Endothelial cell (in vitro differentiated cells): ENCODE measurements around the gene KRT34. TPM values are rescaled to one million over a fixed set of nuclear protein-coding genes. Genes with fewer than 3 reads are reported as not detected.
"Not testable (repeated sequence)": the region's sequence is repeated elsewhere in the genome, so short reads cannot be mapped to it uniquely, and the experiment has no call there.

Experiments
- DNase-seq: peaks from one replicate; pipeline ENCODE4 v3.0.0; 2021; ENCODE audit warnings: low spot score
- H3K27ac Mint-ChIP-seq: one replicate; pipeline ENCODE4 v1.8.0; 2021; ENCODE audit warnings: mixed read lengths, inconsistent platforms; ENCODE audit not compliant: unreplicated experiment
- H3K27me3 Mint-ChIP-seq: one replicate; pipeline ENCODE4 v1.8.0; 2021; ENCODE audit warnings: mild to moderate bottlenecking, moderate library complexity, mixed read lengths, inconsistent platforms; ENCODE audit not compliant: unreplicated experiment
- H3K36me3 Mint-ChIP-seq: one replicate; pipeline ENCODE4 v1.8.0; 2021; ENCODE audit warnings: mild to moderate bottlenecking, low read depth, mixed read lengths, inconsistent platforms; ENCODE audit not compliant: unreplicated experiment
- H3K4me1 Mint-ChIP-seq: one replicate; pipeline ENCODE4 v1.8.0; 2021; ENCODE audit warnings: mild to moderate bottlenecking, mixed read lengths, inconsistent platforms; ENCODE audit not compliant: unreplicated experiment
- H3K4me3 Mint-ChIP-seq: one replicate; pipeline ENCODE4 v1.8.0; 2021; ENCODE audit warnings: mild to moderate bottlenecking, mixed read lengths, inconsistent platforms; ENCODE audit not compliant: unreplicated experiment
- H3K9me3 Mint-ChIP-seq: one replicate; pipeline ENCODE4 v1.8.0; 2021; ENCODE audit warnings: mixed read lengths, inconsistent platforms; ENCODE audit not compliant: unreplicated experiment
- CTCF ChIP-seq: fragments of 200-600 bp; sonication (generic); IDR thresholded peaks from one replicate; pipeline ENCODE4 v1.5.0; 2021; ENCODE audit warnings: antibody characterized with exemption; ENCODE audit not compliant: unreplicated experiment
- long read RNA-seq: library from polyadenylated mRNA; unstranded; transcript quantifications from one replicate; pipeline ENCODE4 v2.0.0, GENCODE V29; 2020; ENCODE audit not compliant: unreplicated experiment
- total RNA-seq: library from RNA; stranded (reverse); fragmentation: NEBNext Ultra II Directional; extraction: Animal tissue kit (Norgen Biotek cat#: 25700); gene quantifications from one replicate; pipeline ENCODE4 v1.2.1, GENCODE V29; 2021; ENCODE audit not compliant: unreplicated experiment

The KRT34 gene
- total RNA-seq = not detected
- long read RNA-seq = 0 reads

- not testable (repeated sequence) for DNase-seq
- H3K4me1 Mint-ChIP-seq = peaks cover 20% of the 10 kb centered on the region
These were observed at the start of gene KRT34 for GRCh38 chr17:41381943-41382342. Gene KRT34, minus strand, starts transcription at chr17:41382306. Its CDS starts 60 bp downstream, at chr17:41382246.

GRCh38 chr17:41430376-41430775 is 48.3 kb upstream of the KRT34 start:
- not testable (repeated sequence) for DNase-seq, H3K27ac Mint-ChIP-seq, H3K36me3 Mint-ChIP-seq, H3K27me3 Mint-ChIP-seq, H3K4me1 Mint-ChIP-seq, H3K9me3 Mint-ChIP-seq, H3K4me3 Mint-ChIP-seq

More at GRCh38 chr17:41381943-41382342, at the start of gene KRT34:
- not testable (repeated sequence) for H3K36me3 Mint-ChIP-seq, H3K27ac Mint-ChIP-seq, H3K9me3 Mint-ChIP-seq, H3K4me3 Mint-ChIP-seq, H3K27me3 Mint-ChIP-seq

GRCh38 chr17:41429667-41430066 is 47.6 kb upstream of the KRT34 start:
- Mint-ChIP-seq H3K27me3 (no peaks in the 10 kb centered on the region), H3K4me1 (no peaks in the 10 kb centered on the region), H3K9me3 (no peaks in the 10 kb centered on the region), H3K4me3 (no peak overlapping the region), H3K27ac (no peak overlapping the region), H3K36me3 (no peaks in the 10 kb centered on the region)
- TF ChIP-seq CTCF = no peak
- DNase-seq = no peak

GRCh38 chr17:41428591-41429291 is 46.6 kb upstream of the KRT34 start:
- H3K36me3 Mint-ChIP-seq = no peaks in the 10 kb centered on the region
- H3K27me3 Mint-ChIP-seq = no peaks in the 10 kb centered on the region
- no peaks in the 10 kb centered on the region for H3K4me1 Mint-ChIP-seq
- H3K4me3 Mint-ChIP-seq = no peak overlapping the region
- DNase-seq = no peak
- no peak overlapping the region for H3K27ac Mint-ChIP-seq
- no peak for TF ChIP-seq CTCF
- H3K9me3 Mint-ChIP-seq = no peaks in the 10 kb centered on the region

GRCh38 chr17:41424111-41424635 is 42.1 kb upstream of the KRT34 start, which contains the start of gene KRT37:
Gene KRT37, minus strand, starts transcription at chr17:41424585. Its CDS starts 62 bp downstream, at chr17:41424523.
- H3K4me3 Mint-ChIP-seq = no peak within 1 kb of the TSS
- no peak within 1 kb of the TSS for H3K27ac Mint-ChIP-seq

GRCh38 chr17:41422586-41422985 is 40.5 kb upstream of the KRT34 start:
- DNase-seq, H3K36me3 Mint-ChIP-seq, H3K4me3 Mint-ChIP-seq, H3K27me3 Mint-ChIP-seq, H3K27ac Mint-ChIP-seq, H3K9me3 Mint-ChIP-seq, H3K4me1 Mint-ChIP-seq: not testable (repeated sequence)

More at GRCh38 chr17:41424111-41424635, 42.1 kb upstream of the KRT34 start, which contains the start of gene KRT37:
- Mint-ChIP-seq H3K4me1 (no peaks in the 10 kb centered on the region), H3K36me3 (no peaks in the 10 kb centered on the region), H3K9me3 (no peaks in the 10 kb centered on the region), H3K27me3 (no peaks in the 10 kb centered on the region)
- TF ChIP-seq CTCF = no peak
- DNase-seq = no peak
